Heart left ventricle (tissue), 16 donors: Measurements from ENCODE around the gene CMIP. TPM values are rescaled to one million over a fixed set of nuclear protein-coding genes. Genes with fewer than 3 reads are reported as not detected.

Experiments used
- ATAC-seq, 4 donors: fragments of 200-7000 bp; cut with Tn5 transposase; one replicate each; pipeline ENCODE4 v1.9.1; 2020 to 2022; ENCODE audit warnings: moderate library complexity in 4 of 4, mild to moderate bottlenecking in 3 of 4, moderate number of reproducible peaks in 1 of 4
- DNase-seq, 5 donors: peaks; one replicate each; pipeline ENCODE4 v3.0.0-alpha.2; 2020
- H3K27ac ChIP-seq, 12 donors: fragments of 200-600 bp; sonication (generic) in 4 of 12; one replicate each; pipeline versions ENCODE4 v1.5.0 to v1.8.0; 2016 to 2022; ENCODE audit warnings: mild to moderate bottlenecking in 2 of 12
- H3K27me3 ChIP-seq, 9 donors: fragments of 200-600 bp; sonication (generic) in 2 of 9; one replicate each; pipeline versions ENCODE4 v1.5.1 to v1.8.0; 2016 to 2022; ENCODE audit warnings: mild to moderate bottlenecking in 3 of 9
- H3K36me3 ChIP-seq, 9 donors: fragments of 200-600 bp; sonication (generic) in 2 of 9; one replicate each; pipeline versions ENCODE4 v1.5.0 to v1.8.0; 2018 to 2022; ENCODE audit warnings: mild to moderate bottlenecking in 2 of 9
- H3K4me1 ChIP-seq, 12 donors: fragments of 200-600 bp; sonication (generic) in 4 of 12; one replicate each; pipeline versions ENCODE4 v1.5.0 to v1.8.0; 2016 to 2022; ENCODE audit warnings: mild to moderate bottlenecking in 3 of 12
- H3K4me3 ChIP-seq, 12 donors: fragments of 200-600 bp; sonication (generic) in 4 of 12; one replicate each; pipeline versions ENCODE4 v1.5.0 to v1.8.0; 2017 to 2022; ENCODE audit warnings: mild to moderate bottlenecking in 9 of 12, moderate library complexity in 4 of 12
- H3K9me3 ChIP-seq, 12 donors: fragments of 200-600 bp; sonication (generic) in 4 of 12; one replicate each; pipeline versions ENCODE4 v1.5.0 to v1.8.0; 2016 to 2022; ENCODE audit warnings: mild to moderate bottlenecking in 1 of 12
- POLR2A ChIP-seq, 2 donors: fragments of 450-650 bp; IDR thresholded peaks; one replicate each; pipeline ENCODE4 v1.6.1; 2017; ENCODE audit warnings: antibody characterized with exemption in 2 of 2, mild to moderate bottlenecking in 2 of 2, moderate library complexity in 2 of 2
- WGBS, 4 donors: extraction: QIAGEN DNeasy Blood & Tissue Kit in 2 of 4; methylation state at CpG; one replicate each; pipeline versions ENCODE4 v1.1.5 to v1.1.7; 2013 to 2018; 5-methylcytosine and 5-hydroxymethylcytosine counted together
- intact Hi-C, 10 donors: fragments of 100-400 bp; cut with DNase I; formaldehyde crosslinking; loops; one replicate each; pipeline versions ENCODE4 v1.11.1 to v1.14.2; 2022
- polyA plus RNA-seq, 2 donors: library from polyadenylated mRNA; stranded (reverse); fragments of 200-250 nt; gene quantifications; one replicate each; pipeline ENCODE4 v1.2.3, GENCODE V29; 2013
- total RNA-seq, 9 donors: library from RNA; depleted of rRNA in 2 of 9; stranded (reverse); fragments of >200 nt in 2 of 9; fragmentation: NEBNext Ultra II Directional in 3 of 9; extraction: Animal tissue kit (Norgen Biotek cat#: 25700) in 3 of 9; gene quantifications; one replicate each; pipeline versions ENCODE4 v1.1.0 to v1.2.4, GENCODE V29; 2016 to 2023
- TF ChIP-seq, protein P1 (sequence below), 12 donors: fragments of 200-600 bp; sonication (generic) in 4 of 12; IDR thresholded peaks; one replicate each; pipeline versions ENCODE4 v1.5.0 to v1.8.0; 2018 to 2022; ENCODE audit warnings: antibody characterized with exemption in 12 of 12, mild to moderate bottlenecking in 5 of 12
- donor health status: ischemic (EF 13 %, LVEDD 7.1; RV severe dilation, severe dysfunction).
- donor health status: healthy with polysubstance abuse.
- donor health status: DM: no; HTN: yes; CAD: no.
- donor health status: DM: no; HTN: no; CAD: no.
- donor health status: ischemic (EF 25% LVEDD 6.9; RV normal size, moderate dysfunction).
- donor health status: ischemic (EF 25% LVEDD 5.7; RV mildly dilated, moderate dysfunction).
- donor health status: healthy.
- donor health status: DM: yes; HTN: yes; CAD: no.
- donor health status: ischemic (EF 35%, LVEDD 5.7; RV mildly dilated, moderate dysfunction).
- donor health status: nonischemic (EF 11% LVEDD 7.7; RV severe dilation, severe dysfunction).
- donor health status: DM: yes; HTN: yes; CAD: no.
- donor health status: PGD.
- donor health status: ischemic (EF 29% LVEDD 5.4; RV normal size, mild dysfunction).
- donor health status: nonischemic (EF 23%, LVEDD 6.1; RV moderate dilation, normal function).

CMIP gene
- total and polyA plus RNA-seq, 11 donors = 4.1 to 48.8 (median 10.6) TPM

DNA sequence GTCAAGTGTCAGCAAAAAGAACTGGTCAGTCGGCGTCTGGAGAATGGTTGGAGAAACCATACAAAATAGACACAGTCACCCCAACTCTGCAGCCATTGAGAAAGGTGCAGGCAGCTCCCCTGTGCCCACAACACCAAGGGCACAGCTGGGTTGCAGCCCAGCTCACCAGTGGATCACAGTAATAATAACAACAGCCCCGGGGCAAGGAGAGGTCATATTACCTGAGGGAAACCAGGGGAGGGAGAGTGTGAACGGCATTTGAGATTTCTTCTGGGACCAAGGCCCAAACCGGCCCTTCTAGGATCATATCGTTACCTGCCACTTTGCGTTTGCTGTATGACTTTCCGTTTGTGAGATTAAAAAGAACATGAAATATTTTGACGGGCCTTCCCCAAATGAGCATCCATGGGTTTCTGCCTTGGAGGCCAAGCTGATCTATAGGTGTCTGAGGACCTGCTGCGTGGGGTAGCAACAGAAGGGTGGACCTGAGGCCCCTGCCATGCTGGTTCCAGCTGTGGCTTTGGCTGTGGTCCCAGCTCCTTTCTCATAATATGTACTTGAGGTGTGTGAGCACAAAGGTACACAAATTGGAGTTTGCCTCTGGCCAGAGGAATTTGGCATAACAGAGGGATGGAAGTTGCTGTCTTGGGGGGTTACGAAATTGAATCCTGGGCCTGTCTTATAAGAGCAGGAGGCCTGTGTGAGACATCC is 154.6 kb downstream of the CMIP start:
- H3K27me3 ChIP-seq = no peaks in the 10 kb centered on the region
- TF ChIP-seq, protein P1, sequence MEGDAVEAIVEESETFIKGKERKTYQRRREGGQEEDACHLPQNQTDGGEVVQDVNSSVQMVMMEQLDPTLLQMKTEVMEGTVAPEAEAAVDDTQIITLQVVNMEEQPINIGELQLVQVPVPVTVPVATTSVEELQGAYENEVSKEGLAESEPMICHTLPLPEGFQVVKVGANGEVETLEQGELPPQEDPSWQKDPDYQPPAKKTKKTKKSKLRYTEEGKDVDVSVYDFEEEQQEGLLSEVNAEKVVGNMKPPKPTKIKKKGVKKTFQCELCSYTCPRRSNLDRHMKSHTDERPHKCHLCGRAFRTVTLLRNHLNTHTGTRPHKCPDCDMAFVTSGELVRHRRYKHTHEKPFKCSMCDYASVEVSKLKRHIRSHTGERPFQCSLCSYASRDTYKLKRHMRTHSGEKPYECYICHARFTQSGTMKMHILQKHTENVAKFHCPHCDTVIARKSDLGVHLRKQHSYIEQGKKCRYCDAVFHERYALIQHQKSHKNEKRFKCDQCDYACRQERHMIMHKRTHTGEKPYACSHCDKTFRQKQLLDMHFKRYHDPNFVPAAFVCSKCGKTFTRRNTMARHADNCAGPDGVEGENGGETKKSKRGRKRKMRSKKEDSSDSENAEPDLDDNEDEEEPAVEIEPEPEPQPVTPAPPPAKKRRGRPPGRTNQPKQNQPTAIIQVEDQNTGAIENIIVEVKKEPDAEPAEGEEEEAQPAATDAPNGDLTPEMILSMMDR (IDR thresholded peaks at IDR 0.05) = no peak
- TF ChIP-seq POLR2A (IDR thresholded peaks at IDR 0.05) = no peak
- DNase-seq (peak in 1 of 5 donors; percentile 25), ATAC-seq (no peak)
- no peak overlapping the region for H3K4me3 ChIP-seq
- no peak overlapping the region for H3K27ac ChIP-seq
- H3K4me1 ChIP-seq = peaks cover 0 to 28% (median 11%) of the 10 kb centered on the region in 12 donors
- intact Hi-C loops = no loop called here
- H3K9me3 ChIP-seq = no peaks in the 10 kb centered on the region
- H3K36me3 ChIP-seq = no peaks in the 10 kb centered on the region
- 83 to 95% (median 90%) methylated on average over 11 of the region's 11 CpGs for WGBS, 4 donors

DNA sequence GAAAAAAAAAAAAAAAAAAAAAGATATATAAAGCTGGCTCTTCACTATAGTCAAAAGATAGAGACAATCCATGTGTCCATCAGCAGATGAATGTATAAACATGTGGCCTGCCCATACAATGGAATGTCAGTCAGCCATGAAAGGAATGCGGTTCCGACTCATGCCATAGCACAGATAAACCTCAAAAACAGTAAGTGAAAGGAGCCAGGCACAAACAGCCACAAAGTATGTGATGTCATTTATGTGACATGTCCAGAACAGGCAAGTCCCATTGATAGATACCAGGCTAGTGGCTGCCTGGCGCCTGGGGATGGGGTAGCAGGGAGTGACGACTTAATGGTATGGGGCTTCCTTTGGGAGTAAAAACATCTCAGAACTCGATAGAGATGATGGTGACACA is 155.7 kb downstream of the CMIP start:
- Histone ChIP-seq H3K27ac (no peak overlapping the region), H3K36me3 (no peaks in the 10 kb centered on the region), H3K4me3 (no peak overlapping the region), H3K9me3 (no peaks in the 10 kb centered on the region), H3K4me1 (peaks cover 0 to 28% (median 11%) of the 10 kb centered on the region in 12 donors), H3K27me3 (no peaks in the 10 kb centered on the region)
- peak in 2 of 4 donors; percentile 26 to 34 for ATAC-seq
- TF ChIP-seq POLR2A (IDR thresholded peaks at IDR 0.05) = no peak
- TF ChIP-seq, protein P1 (IDR thresholded peaks at IDR 0.05) = no peak
- intact Hi-C loops = no loop called here
- 44 to 63% (median 59%) methylated on average over 5 of the region's 5 CpGs for WGBS, 4 donors
- DNase-seq = peak in 1 of 5 donors; percentile 26

DNA sequence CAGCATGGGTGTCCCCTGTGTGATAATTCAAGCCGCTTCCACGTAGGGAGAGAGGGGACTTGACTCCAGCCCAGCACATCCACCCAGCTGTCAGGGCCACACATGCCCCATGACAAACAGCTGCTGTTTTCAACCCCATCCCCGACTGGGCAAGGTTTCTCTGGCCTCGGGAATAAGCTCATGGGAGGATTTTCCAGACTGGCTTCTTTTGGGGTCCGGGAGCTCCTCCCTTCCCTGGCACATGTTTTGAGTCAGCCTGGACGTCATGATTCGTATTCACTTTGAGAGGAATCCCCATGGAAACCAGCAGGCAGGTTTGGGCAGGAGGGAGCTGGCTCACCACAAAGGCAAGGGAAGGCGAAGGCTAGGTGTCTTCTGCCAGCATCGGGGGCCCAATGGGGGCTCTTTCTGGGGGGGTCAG is 156.4 kb downstream of the CMIP start:
- no peaks in the 10 kb centered on the region for H3K27me3 ChIP-seq
- peak overlapping the region in 1 of 12 donors; percentile 2 for H3K27ac ChIP-seq
- H3K9me3 ChIP-seq = no peaks in the 10 kb centered on the region
- intact Hi-C loops = no loop called here
- H3K4me1 ChIP-seq = peaks cover 0 to 30% (median 11%) of the 10 kb centered on the region in 12 donors
- H3K36me3 ChIP-seq = no peaks in the 10 kb centered on the region
- WGBS, 4 donors = 52 to 78% (median 72%) methylated on average over 9 of the region's 9 CpGs
- TF ChIP-seq, protein P1 (IDR thresholded peaks at IDR 0.05) = no peak
- no peak for TF ChIP-seq POLR2A (IDR thresholded peaks at IDR 0.05)
- DNase-seq (peak in 1 of 5 donors; percentile 28), ATAC-seq (peak in 1 of 4 donors; percentile 6)
- H3K4me3 ChIP-seq = no peak overlapping the region

DNA sequence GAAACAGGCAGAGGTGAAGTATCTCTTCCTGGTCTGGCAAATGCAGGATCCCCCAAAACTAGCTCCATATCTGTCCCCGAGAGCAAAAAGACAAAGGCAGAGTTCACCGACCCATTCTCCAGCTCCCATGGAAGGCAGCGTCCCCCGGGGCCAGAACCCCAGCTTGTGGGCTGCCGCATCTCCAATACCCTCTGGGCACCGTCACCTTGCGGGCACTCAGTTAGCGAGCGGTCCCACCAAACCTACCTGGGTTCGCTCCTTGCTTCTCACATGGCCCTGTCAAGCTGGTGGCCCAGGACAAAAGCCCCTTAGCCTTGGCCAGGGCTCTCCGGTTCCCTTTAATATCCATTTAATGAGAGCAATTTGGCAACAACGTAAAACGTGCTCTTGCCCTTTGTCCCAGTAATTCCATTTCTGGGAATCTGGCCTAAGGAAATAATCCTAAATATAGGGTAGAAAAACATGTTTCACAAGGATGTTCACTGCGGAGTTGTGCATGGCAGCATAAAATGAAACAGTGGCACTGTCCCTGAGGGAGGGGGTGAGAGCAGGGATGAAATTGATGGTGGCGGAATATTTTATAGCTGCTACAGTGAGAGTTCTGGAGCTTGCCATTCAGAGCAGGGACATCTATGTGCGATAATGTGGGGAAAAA is 157.1 kb downstream of the CMIP start:
- WGBS, 4 donors = 79 to 83% (median 81%) methylated on average over 16 of the region's 16 CpGs
- H3K4me1 ChIP-seq = peaks cover 0 to 34% (median 11%) of the 10 kb centered on the region in 12 donors
- no peaks in the 10 kb centered on the region for H3K9me3 ChIP-seq
- no peaks in the 10 kb centered on the region for H3K36me3 ChIP-seq
- ATAC-seq (peak in 1 of 4 donors; percentile 12), DNase-seq (peak in 1 of 5 donors; percentile 49)
- H3K27ac ChIP-seq = peak overlapping the region in 1 of 12 donors; percentile 2
- intact Hi-C loops = no loop called here
- no peaks in the 10 kb centered on the region for H3K27me3 ChIP-seq
- H3K4me3 ChIP-seq = no peak overlapping the region
- TF ChIP-seq POLR2A (IDR thresholded peaks at IDR 0.05) = no peak
- TF ChIP-seq, protein P1 (IDR thresholded peaks at IDR 0.05) = no peak
